GM12865 (cell line): ENCODE measurements around the gene HSPA12A.

Experiments used
- DNase-seq: peaks from one replicate; pipeline ENCODE4 v3.0.0; 2010; ENCODE audit warnings: low read depth
- H3K4me3 ChIP-seq: 2 replicates; pipeline ENCODE4 v1.5.1; 2011; ENCODE audit warnings: mild to moderate bottlenecking, low read depth, low read length, control low read depth
- TF ChIP-seq, protein P1 (sequence below): IDR thresholded peaks from 2 replicates; pipeline ENCODE4 v1.5.1; 2011; ENCODE audit warnings: low read length, control low read depth, low read depth, inconsistent platforms; ENCODE audit not compliant: insufficient read depth; ENCODE audit errors: missing control alignments

Gene HSPA12A

DNA sequence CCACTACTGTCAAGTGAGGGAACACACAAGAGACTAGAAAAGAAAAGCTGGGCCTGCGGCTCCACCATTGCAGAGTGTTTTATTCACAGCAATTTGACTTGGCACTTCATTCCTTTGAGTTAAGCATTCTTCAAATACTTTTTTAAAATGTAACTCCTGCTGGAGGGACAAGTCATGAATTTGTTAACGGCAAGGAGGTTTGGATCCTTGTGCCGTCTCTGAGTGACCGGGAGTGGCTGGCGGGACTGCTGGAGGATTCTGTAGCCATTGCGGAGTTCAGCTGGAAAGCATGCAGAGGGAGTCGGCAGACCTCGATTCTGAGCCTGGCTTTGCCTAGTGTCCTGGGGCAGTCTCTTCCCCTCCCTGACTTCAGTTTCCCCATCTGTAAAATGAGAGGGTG, 9.8 kb downstream of the HSPA12A start:
- H3K4me3 ChIP-seq: no peak overlapping the region
- TF ChIP-seq, protein P1, sequence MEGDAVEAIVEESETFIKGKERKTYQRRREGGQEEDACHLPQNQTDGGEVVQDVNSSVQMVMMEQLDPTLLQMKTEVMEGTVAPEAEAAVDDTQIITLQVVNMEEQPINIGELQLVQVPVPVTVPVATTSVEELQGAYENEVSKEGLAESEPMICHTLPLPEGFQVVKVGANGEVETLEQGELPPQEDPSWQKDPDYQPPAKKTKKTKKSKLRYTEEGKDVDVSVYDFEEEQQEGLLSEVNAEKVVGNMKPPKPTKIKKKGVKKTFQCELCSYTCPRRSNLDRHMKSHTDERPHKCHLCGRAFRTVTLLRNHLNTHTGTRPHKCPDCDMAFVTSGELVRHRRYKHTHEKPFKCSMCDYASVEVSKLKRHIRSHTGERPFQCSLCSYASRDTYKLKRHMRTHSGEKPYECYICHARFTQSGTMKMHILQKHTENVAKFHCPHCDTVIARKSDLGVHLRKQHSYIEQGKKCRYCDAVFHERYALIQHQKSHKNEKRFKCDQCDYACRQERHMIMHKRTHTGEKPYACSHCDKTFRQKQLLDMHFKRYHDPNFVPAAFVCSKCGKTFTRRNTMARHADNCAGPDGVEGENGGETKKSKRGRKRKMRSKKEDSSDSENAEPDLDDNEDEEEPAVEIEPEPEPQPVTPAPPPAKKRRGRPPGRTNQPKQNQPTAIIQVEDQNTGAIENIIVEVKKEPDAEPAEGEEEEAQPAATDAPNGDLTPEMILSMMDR: no peak
- DNase-seq: no peak

DNA sequence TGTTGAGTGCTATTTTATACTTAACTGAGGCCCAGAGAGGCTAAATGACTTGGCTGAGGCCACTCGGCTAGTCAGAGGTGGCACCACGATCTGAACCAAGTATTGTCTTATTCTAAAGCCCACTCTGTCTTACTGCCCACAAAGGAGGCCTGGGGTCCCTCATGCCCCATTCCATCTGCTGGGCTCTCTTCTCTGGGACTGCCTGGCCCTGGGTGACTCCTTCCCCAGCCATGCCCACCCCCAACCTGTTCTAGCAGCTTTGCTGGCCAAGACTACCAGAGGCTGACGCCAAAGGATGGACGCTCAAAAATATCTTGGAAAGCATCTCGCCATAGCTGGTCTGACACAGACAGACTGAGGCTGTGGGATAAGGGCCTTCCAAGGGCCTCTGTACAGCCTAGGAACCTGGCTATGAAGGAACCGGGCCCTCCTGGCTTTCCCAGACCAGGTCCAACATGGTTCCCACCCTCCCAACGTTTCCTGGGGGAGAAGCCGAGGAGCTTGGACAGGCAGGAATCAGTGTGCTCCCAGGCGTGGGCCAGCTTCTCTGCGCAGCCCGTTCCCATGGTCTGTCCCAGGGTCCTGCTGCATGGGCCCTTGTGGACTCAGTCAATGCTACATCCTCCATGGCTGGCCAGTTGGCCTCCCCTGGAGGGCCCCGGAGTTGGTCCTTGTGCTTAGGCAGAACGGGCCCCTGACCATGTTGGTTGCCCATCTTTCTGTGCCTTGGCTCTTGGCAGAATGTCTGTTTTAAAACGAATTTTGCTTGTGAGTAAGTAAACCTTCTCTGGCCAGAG, 11.7 kb downstream of the HSPA12A start:
- no peak overlapping the region for H3K4me3 ChIP-seq
- DNase-seq: no peak
- TF ChIP-seq, protein P1: no peak

DNA sequence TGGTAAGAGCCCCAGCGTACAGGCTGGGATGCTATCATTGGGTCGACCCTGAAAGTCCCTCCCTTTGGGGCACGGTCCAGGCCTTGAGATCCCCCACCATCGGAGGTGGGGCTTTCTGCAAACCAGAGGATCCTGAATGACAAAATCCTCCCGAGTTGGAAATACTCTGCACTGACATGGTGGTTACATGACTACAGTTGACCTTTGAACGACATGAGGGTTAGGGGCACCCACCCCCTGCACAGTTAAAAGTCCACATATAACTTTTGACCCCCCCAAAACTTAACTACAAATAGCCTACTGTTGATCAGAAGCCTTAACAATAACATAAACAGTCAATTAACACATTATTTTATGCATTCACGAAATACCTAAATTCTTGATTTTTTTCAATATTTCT, 13.1 kb downstream of the HSPA12A start:
- H3K4me3 ChIP-seq: no peak overlapping the region

DNA sequence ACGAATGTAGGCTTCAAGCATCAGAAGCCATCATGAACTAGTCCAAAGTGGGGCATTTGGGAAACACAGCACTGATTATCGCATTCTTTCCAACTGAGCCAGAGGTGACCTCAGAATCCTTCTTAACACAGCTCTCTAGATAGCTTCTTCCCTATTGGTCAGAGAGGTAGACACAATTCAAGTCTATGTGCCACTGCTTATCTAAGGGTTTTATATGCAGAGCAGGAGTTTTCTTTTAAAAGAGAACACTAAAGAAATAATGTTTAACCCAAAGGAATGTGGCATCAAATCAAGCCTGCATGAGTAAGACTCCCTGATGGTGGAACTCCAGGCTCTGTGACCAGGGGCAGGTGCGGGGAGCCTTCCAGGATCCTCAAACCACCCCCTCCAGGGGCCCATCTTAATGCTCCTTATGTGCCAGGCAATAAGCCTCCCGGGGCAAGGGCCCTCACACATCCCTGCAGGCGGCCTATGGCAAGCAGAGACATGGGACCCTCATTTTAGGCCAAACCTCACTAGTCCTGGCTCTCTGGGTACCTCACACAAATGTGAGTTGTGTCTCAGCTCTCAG, 13.8 kb downstream of the HSPA12A start:
- no peak overlapping the region for H3K4me3 ChIP-seq
- TF ChIP-seq, protein P1: no peak
- no peak for DNase-seq

More for the DNA sequence above, 13.1 kb downstream of the HSPA12A start:
- TF ChIP-seq, protein P1: no peak
- DNase-seq: no peak

DNA sequence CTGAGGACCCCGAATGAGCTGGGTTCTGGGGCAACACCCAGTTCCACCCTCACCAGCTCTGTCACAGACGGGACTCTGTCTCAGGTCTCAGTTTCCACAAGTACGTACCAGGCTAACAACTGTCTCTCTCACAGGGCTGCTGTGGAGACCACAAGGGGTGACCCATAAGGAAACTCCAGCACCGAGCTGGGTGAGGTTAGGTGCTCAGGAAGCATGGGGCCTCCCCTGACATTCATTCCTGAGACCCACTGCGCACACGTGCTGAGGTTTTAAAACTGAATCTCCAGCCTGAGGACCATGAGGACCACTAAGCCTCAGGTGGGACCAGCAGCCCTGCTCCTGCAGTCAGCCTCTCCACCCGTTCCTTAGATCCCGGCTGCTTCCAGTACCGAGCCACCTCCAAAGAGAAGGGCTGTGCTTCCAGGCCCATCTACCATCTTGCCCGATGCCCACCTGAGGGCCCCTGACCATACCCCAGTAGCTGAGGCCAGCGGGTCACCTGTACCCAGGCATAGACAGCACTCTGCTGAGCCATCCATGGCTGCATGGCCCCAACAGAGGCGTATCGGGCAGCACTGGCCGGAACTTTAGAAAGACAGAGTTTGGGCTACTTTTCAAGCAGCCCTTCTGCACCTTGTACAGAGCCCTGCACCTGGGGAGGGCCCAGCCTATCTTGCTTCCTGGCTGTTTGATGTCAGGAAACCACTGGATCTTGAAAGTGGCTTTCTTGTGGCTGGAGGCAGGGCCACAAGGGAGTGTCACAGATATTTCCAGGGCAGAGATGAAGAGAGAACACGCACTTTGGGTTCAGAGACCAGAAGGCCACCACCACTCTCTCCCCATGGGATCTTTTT, 18.7 kb downstream of the HSPA12A start:
- TF ChIP-seq, protein P1: no peak
- H3K4me3 ChIP-seq: no peak overlapping the region
- peak; percentile 8 for DNase-seq

DNA sequence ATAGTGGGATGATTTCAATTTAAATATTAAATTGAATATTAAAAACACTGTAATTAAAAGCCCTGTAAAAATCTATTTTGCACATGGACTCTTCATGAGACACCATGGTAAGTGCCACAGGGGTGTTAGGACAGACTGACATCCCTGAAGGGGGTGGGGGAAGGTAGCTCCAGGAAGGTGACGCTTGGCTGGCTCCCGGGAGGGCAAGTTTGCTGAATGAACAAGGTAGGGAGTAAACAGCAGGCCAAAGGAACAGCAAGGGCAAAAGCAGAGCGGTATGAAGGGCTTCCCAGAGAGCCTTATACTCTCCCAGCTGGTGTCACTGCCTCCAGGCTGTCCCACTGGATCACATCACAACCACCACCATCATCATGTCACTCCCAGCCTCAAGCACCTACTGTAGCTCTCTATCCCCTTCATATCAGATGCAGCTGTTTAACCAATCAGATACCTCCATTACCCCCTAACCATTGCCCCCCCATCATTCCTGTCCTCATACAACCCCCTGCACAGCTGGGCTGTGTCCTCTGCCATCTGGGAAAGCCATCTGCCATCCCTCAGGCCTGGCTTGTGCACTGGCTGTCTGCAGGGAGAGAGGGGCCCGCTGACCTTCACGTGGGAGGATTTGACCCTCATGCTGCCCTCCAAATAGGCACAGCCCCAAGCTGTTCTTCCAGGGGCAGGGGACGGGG, 19.5 kb downstream of the HSPA12A start:
- no peak for DNase-seq
- no peak overlapping the region for H3K4me3 ChIP-seq

More for the DNA sequence above, 19.5 kb downstream of the HSPA12A start:
- TF ChIP-seq, protein P1: no peak
